Neuronal stem cell (in vitro differentiated cells): ENCODE measurements around the gene KLF5. TPM values are rescaled to one million over a fixed set of nuclear protein-coding genes. Genes with fewer than 3 reads are reported as not detected.

ENCODE experiments used
- DNase-seq: peaks from one replicate; pipeline ENCODE4 v3.0.0-alpha.2; 2013; ENCODE audit warnings: low spot score
- H2AFZ ChIP-seq: one replicate; pipeline ENCODE4 v1.6.1; 2013; ENCODE audit warnings: mild to moderate bottlenecking, low read length, inconsistent platforms
- H2AK5ac ChIP-seq: 2 replicates; pipeline ENCODE4 v1.6.1; 2013; ENCODE audit warnings: low read depth, mild to moderate bottlenecking, inconsistent platforms, low read length, moderate library complexity, mixed read lengths
- H2BK120ac ChIP-seq: 2 replicates; pipeline ENCODE4 v1.6.1; 2013; ENCODE audit warnings: low read depth, mild to moderate bottlenecking, inconsistent platforms, low read length, moderate library complexity, mixed read lengths
- H2BK12ac ChIP-seq: one replicate; pipeline ENCODE4 v1.6.1; 2013; ENCODE audit warnings: low read length, inconsistent platforms
- H2BK15ac ChIP-seq: 2 replicates; pipeline ENCODE4 v1.6.1; 2013; ENCODE audit warnings: mild to moderate bottlenecking, low read length, inconsistent platforms, mixed read lengths
- H2BK5ac ChIP-seq: one replicate; pipeline ENCODE4 v1.6.1; 2013; ENCODE audit warnings: inconsistent platforms, mild to moderate bottlenecking, low read length, moderate library complexity
- H3K14ac ChIP-seq: one replicate; pipeline ENCODE4 v1.6.1; 2013; ENCODE audit warnings: low read length, inconsistent platforms
- H3K18ac ChIP-seq: 2 replicates; pipeline ENCODE4 v1.6.1; 2013; ENCODE audit warnings: low read length, inconsistent platforms
- H3K23ac ChIP-seq: 2 replicates; pipeline ENCODE4 v1.6.1; 2013; ENCODE audit warnings: low read depth, mild to moderate bottlenecking, mixed read lengths, low read length, inconsistent platforms; ENCODE audit not compliant: poor library complexity
- H3K27ac ChIP-seq: replicated peaks from 3 replicates; pipeline ENCODE4 v1.5.1; 2013; ENCODE audit warnings: low read length, inconsistent platforms
- H3K27me3 ChIP-seq, 3 experiments: 2 replicates each; pipeline ENCODE4 v1.6.1; 2013; ENCODE audit warnings: low read length in 3 of 3, mild to moderate bottlenecking in 2 of 3, inconsistent platforms in 1 of 3, low read depth in 1 of 3, mixed read lengths in 1 of 3, moderate library complexity in 1 of 3; ENCODE audit not compliant: control insufficient read depth in 3 of 3, insufficient read depth in 3 of 3
- H3K36me3 ChIP-seq, 2 donors: replicated peaks in 1 of 2; 2 replicates each; pipeline ENCODE4 v1.6.1; 2013; ENCODE audit warnings: low read length in 2 of 2; ENCODE audit not compliant: control insufficient read depth in 2 of 2, insufficient read depth in 2 of 2
- H3K4ac ChIP-seq: 2 replicates; pipeline ENCODE4 v1.6.1; 2013; ENCODE audit warnings: inconsistent platforms, mild to moderate bottlenecking, low read length, moderate library complexity
- H3K4me1 ChIP-seq, 2 donors: 1 replicate in 1 of 2; 2 replicates in 1 of 2; pipeline ENCODE4 v1.6.1; 2013; ENCODE audit warnings: low read length in 2 of 2, low read depth in 1 of 2; ENCODE audit not compliant: control insufficient read depth in 2 of 2, insufficient read depth in 1 of 2
- H3K4me2 ChIP-seq: one replicate; pipeline ENCODE4 v1.6.1; 2013; ENCODE audit warnings: mild to moderate bottlenecking, low read length, inconsistent platforms; ENCODE audit not compliant: insufficient read depth, poor library complexity, severe bottlenecking
- H3K4me3 ChIP-seq, 2 donors: 2 replicates each; pipeline ENCODE4 v1.5.1; 2013; ENCODE audit warnings: low read length in 2 of 2, mild to moderate bottlenecking in 2 of 2, inconsistent platforms in 1 of 2, moderate library complexity in 1 of 2
- H3K79me1 ChIP-seq: one replicate; pipeline ENCODE4 v1.6.1; 2013; ENCODE audit warnings: low read depth, mild to moderate bottlenecking, inconsistent platforms, low read length, moderate library complexity
- H3K9ac ChIP-seq: one replicate; pipeline ENCODE4 v1.6.1; 2013; ENCODE audit warnings: mild to moderate bottlenecking, low read depth, low read length, inconsistent platforms; ENCODE audit not compliant: poor library complexity
- H3K9me3 ChIP-seq, 2 donors: replicated peaks in 1 of 2; 2 replicates each; pipeline versions ENCODE3 to v1.6.1; 2013; ENCODE audit warnings: low read length in 2 of 2, mild to moderate bottlenecking in 2 of 2, inconsistent platforms in 1 of 2, low read depth in 1 of 2, mixed read lengths in 1 of 2, moderate library complexity in 1 of 2; ENCODE audit not compliant: control insufficient read depth in 2 of 2, insufficient read depth in 1 of 2
- H4K8ac ChIP-seq: one replicate; pipeline ENCODE4 v1.6.1; 2013; ENCODE audit warnings: low read depth, mild to moderate bottlenecking, inconsistent platforms, low read length, moderate library complexity
- H4K91ac ChIP-seq: one replicate; pipeline ENCODE4 v1.6.1; 2013; ENCODE audit warnings: low read length, low read depth, mild to moderate bottlenecking, inconsistent platforms; ENCODE audit not compliant: poor library complexity
- WGBS, 2 donors: extraction: QIAGEN DNeasy Blood & Tissue Kit; methylation state at CpG; one replicate each; pipeline ENCODE4 v1.1.7; 2013; ENCODE audit warnings: missing lambda C conversion rate in 2 of 2, mixed read lengths in 1 of 2; ENCODE audit not compliant: insufficient read length in 2 of 2, insufficient replicate concordance in 1 of 2; ENCODE audit errors: extremely low coverage in 2 of 2; 5-methylcytosine and 5-hydroxymethylcytosine counted together
- small RNA-seq: library from polyadenylated mRNA; stranded (forward); fragments of <200 nt; extraction: miRNeasy Mini kit (QIAGEN cat#:217004); gene quantifications from one replicate; pipeline ENCODE3, GENCODE V24; 2013; ENCODE audit not compliant: insufficient read depth

The KLF5 gene

DNA sequence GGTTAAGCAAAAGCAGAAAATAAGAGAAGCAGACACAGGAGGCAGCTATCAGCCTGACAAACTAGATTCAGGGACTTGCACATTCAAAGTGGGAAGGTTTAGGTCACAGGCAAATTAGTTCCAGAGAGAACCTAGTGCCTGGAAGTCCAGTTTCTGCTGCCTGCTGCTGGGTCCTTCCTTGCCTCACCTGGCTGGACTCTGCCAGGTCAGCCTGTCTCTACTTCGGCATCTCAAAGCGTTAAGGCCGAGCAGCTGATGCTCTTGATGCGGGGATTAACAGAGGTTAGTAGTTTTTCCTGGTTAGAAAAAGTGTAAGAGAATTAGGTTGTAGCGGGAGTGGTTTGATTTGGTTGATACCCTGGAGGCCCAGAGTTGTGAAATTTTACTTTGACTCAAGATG, 52.0 kb downstream of the KLF5 start:
- Histone ChIP-seq H4K91ac (no peak overlapping the region), H2BK12ac (no peak overlapping the region), H3K27ac (no peak overlapping the region), H3K4me2 (no peak overlapping the region), H3K27me3 (no peaks in the 10 kb centered on the region), H3K14ac (no peak overlapping the region), H2BK120ac (no peak overlapping the region), H3K79me1 (no peaks in the 10 kb centered on the region), H3K9me3 (no peaks in the 10 kb centered on the region), H4K8ac (no peak overlapping the region), H3K4me3 (no peak overlapping the region), H3K4ac (no peak overlapping the region), H2BK5ac (no peak overlapping the region), H3K18ac (no peak overlapping the region), H3K36me3 (no peaks in the 10 kb centered on the region), H3K4me1 (no peaks in the 10 kb centered on the region), H3K23ac (no peak overlapping the region), H2BK15ac (no peak overlapping the region), H2AK5ac (no peak overlapping the region), H2AFZ (peak overlapping the region; percentile 22), H3K9ac (no peak overlapping the region)
- 100% methylated on average over 1 of the region's 5 CpGs; no CpG with 5 or more reads in 1 of the 2 donors for WGBS, 2 donors
- DNase-seq = no peak

- Histone ChIP-seq H4K8ac (no peak overlapping the region), H2BK12ac (no peak overlapping the region), H2AFZ (no peak overlapping the region), H2BK120ac (no peak overlapping the region), H3K9ac (no peak overlapping the region), H3K14ac (no peak overlapping the region), H3K27me3 (no peaks in the 10 kb centered on the region), H3K36me3 (no peaks in the 10 kb centered on the region), H3K4ac (no peak overlapping the region), H2BK5ac (no peak overlapping the region), H3K79me1 (no peaks in the 10 kb centered on the region), H3K4me3 (no peak overlapping the region), H3K4me1 (no peaks in the 10 kb centered on the region), H3K4me2 (no peak overlapping the region), H3K9me3 (no peaks in the 10 kb centered on the region), H2AK5ac (no peak overlapping the region), H3K23ac (no peak overlapping the region), H2BK15ac (no peak overlapping the region), H3K18ac (no peak overlapping the region), H3K27ac (no peak overlapping the region), H4K91ac (no peak overlapping the region)
- WGBS, 2 donors = no CpG with 5 or more reads among the region's 3 CpGs
- no peak for DNase-seq
These were observed 52.5 kb downstream of the KLF5 start for GRCh38 chr13:73111331-73111730.

GRCh38 chr13:73119612-73120011, 60.8 kb downstream of the KLF5 start:
- H4K91ac ChIP-seq = no peak overlapping the region
- H2BK120ac ChIP-seq = no peak overlapping the region
- no peaks in the 10 kb centered on the region for H3K79me1 ChIP-seq
- H3K4ac ChIP-seq = no peak overlapping the region
- no peak overlapping the region for H4K8ac ChIP-seq
- H3K27ac ChIP-seq = no peak overlapping the region
- H3K4me3 ChIP-seq = no peak overlapping the region
- H3K14ac ChIP-seq = no peak overlapping the region
- H2AK5ac ChIP-seq = no peak overlapping the region
- no peak overlapping the region for H2AFZ ChIP-seq
- no CpG with 5 or more reads among the region's 3 CpGs for WGBS, 2 donors
- no peaks in the 10 kb centered on the region for H3K9me3 ChIP-seq
- no peak overlapping the region for H3K4me2 ChIP-seq
- H3K9ac ChIP-seq = no peak overlapping the region
- no peaks in the 10 kb centered on the region for H3K27me3 ChIP-seq
- no peak overlapping the region for H3K23ac ChIP-seq
- no peaks in the 10 kb centered on the region for H3K36me3 ChIP-seq
- H2BK12ac ChIP-seq = no peak overlapping the region
- no peak overlapping the region for H3K18ac ChIP-seq
- H3K4me1 ChIP-seq = no peaks in the 10 kb centered on the region
- H2BK5ac ChIP-seq = no peak overlapping the region
- no peak overlapping the region for H2BK15ac ChIP-seq
- DNase-seq = no peak

Small RNA genes lying within 50 kb of the gene (small RNA-seq; reads per million reads assigned to genes)
- not detected for gene RNU6-66P
